HG03060 (cell line): ENCODE results near the gene NRXN3.

ENCODE experiments used
- ATAC-seq: cut with Tn5 transposase; IDR thresholded peaks from one replicate; pipeline ENCODE4 v1.9.1; 2021; ENCODE audit warnings: low read depth, moderate number of reproducible peaks; ENCODE audit not compliant: unreplicated experiment

Gene NRXN3

GRCh38 chr14:79663453-79663852 is 1493.3 kb downstream of the NRXN3 start:
- ATAC-seq: no peak

- ATAC-seq: no peak
Measured at GRCh38 chr14:79665556-79665955, 1495.4 kb downstream of the NRXN3 start.

GRCh38 chr14:79668951-79669350 is 1498.8 kb downstream of the NRXN3 start:
- ATAC-seq: no peak

GRCh38 chr14:79670811-79671210 is 1500.6 kb downstream of the NRXN3 start:
- no peak for ATAC-seq

GRCh38 chr14:79680087-79680486 is 1509.9 kb downstream of the NRXN3 start:
- no peak for ATAC-seq

- ATAC-seq: no peak
Measured at GRCh38 chr14:79686196-79686595, 1516.0 kb downstream of the NRXN3 start.

- ATAC-seq: no peak
Measured at GRCh38 chr14:79690960-79691359, 1520.8 kb downstream of the NRXN3 start.

GRCh38 chr14:79693935-79694334 is 1523.8 kb downstream of the NRXN3 start:
- ATAC-seq: no peak

- ATAC-seq: no peak
Measured at GRCh38 chr14:79695307-79695706, 1525.1 kb downstream of the NRXN3 start.

GRCh38 chr14:79698298-79698711 is 1528.1 kb downstream of the NRXN3 start:
- ATAC-seq: no peak

- ATAC-seq: no peak
Measured at GRCh38 chr14:79699206-79699605, 1529.0 kb downstream of the NRXN3 start.

- no peak for ATAC-seq
Measured at GRCh38 chr14:79701371-79701770, 1531.2 kb downstream of the NRXN3 start.

GRCh38 chr14:79702197-79702596 is 1532.0 kb downstream of the NRXN3 start:
- ATAC-seq: no peak

GRCh38 chr14:79703209-79703608 is 1533.0 kb downstream of the NRXN3 start:
- no peak for ATAC-seq

- ATAC-seq: no peak
Measured at GRCh38 chr14:79704041-79704807, 1534.1 kb downstream of the NRXN3 start.

- ATAC-seq: no peak
Measured at GRCh38 chr14:79705126-79705894, 1535.1 kb downstream of the NRXN3 start.

GRCh38 chr14:79706382-79706781 is 1536.2 kb downstream of the NRXN3 start:
- ATAC-seq: no peak

- ATAC-seq: no peak
Measured at GRCh38 chr14:79708426-79709388, 1538.5 kb downstream of the NRXN3 start.

GRCh38 chr14:79709573-79709972 is 1539.4 kb downstream of the NRXN3 start:
- no peak for ATAC-seq

- ATAC-seq: no peak
Measured at GRCh38 chr14:79712302-79712950, 1542.3 kb downstream of the NRXN3 start.
